Testis (tissue), 2 donors: ENCODE data around the gene CPNE4.

ENCODE experiments used
- CTCF ChIP-seq, 3 experiments: fragments of 450-650 bp in 2 of 3; fragments of 200-600 bp in 1 of 3; sonication (generic) in 1 of 3; IDR thresholded peaks; one replicate each; pipeline ENCODE4 v1.5.1; 2016 to 2019; ENCODE audit warnings: antibody characterized with exemption in 3 of 3, mild to moderate bottlenecking in 2 of 3, moderate library complexity in 1 of 3
- POLR2A ChIP-seq: fragments of 450-650 bp; IDR thresholded peaks from one replicate; pipeline ENCODE4 v1.6.1; 2017; ENCODE audit warnings: antibody characterized with exemption, mild to moderate bottlenecking, moderate library complexity

- TF ChIP-seq CTCF (IDR thresholded peaks at IDR 0.05) (no peak), POLR2A (no peak)
Observed at GRCh38 chr3:131796558-131797198, 238.1 kb downstream of the CPNE4 start.
